ENCODE results near the gene BST2.

- peak in 10 of 11 experiments; percentile 7 to 70 (median 51) for TF ChIP-seq CTCF (IDR thresholded peaks at IDR 0.05 in 8 of 11, conservative IDR thresholded peaks at IDR 0.05 in 3 of 11)
- TF ChIP-seq POLR2A (IDR thresholded peaks at IDR 0.05), result no peak
Measured at GRCh38 chr19:17448131-17448967, 42.9 kb upstream of the BST2 start, which contains the start of gene TMEM221.

Data from spleen (tissue), 7 donors.